ENCODE measurements around the gene USP25. TPM values are rescaled to one million over a fixed set of nuclear protein-coding genes. Genes with fewer than 3 reads are reported as not detected.

The USP25 gene
- total RNA-seq, 1 experiment from 2014 or later = 35.1 TPM

GRCh38 chr21:15718711-15719110 is 11.1 kb upstream of the USP25 start:
- Histone ChIP-seq H3K4ac (ENCODE audit: low read depth, low read length) (no peak overlapping the region), H3T11ph (ENCODE audit: low read length) (no peak overlapping the region), H3K4me2 (ENCODE audit: insufficient read depth, insufficient read length, low read length) (no peak overlapping the region), H2BK120ac (ENCODE audit: low read depth, low read length, poor library complexity, severe bottlenecking) (no peak overlapping the region), H3K23ac (ENCODE audit: insufficient read length, low read depth, low read length) (no peak overlapping the region), H3K56ac (ENCODE audit: insufficient read length, low read depth, low read length) (no peak overlapping the region), H2AK5ac (ENCODE audit: insufficient read length, low read length) (no peak overlapping the region), H2BK12ac (ENCODE audit: insufficient read length, low read depth, low read length) (no peak overlapping the region), H3K23me2 (ENCODE audit: insufficient read length, low read depth, low read length, poor library complexity, severe bottlenecking) (no peaks in the 10 kb centered on the region), H3K14ac (ENCODE audit: insufficient read depth, low read length) (no peak overlapping the region), H3K27ac (ENCODE audit: insufficient read length, low read depth, low read length) (no peak overlapping the region), H3K18ac (ENCODE audit: insufficient read length, low read depth, low read length) (no peak overlapping the region), H4K8ac (replicated peaks; ENCODE audit: insufficient read length, low read depth, low read length) (no peak overlapping the region), H4K5ac (ENCODE audit: insufficient read length, low read depth, low read length) (no peak overlapping the region), H3K9me3 (ENCODE audit: control insufficient read depth, low read depth, low read length) (no peaks in the 10 kb centered on the region), H3K9ac (ENCODE audit: extremely low read depth, insufficient read length, low read length) (no peak overlapping the region), H2BK5ac (ENCODE audit: insufficient read length, low read length) (no peak overlapping the region), H2BK20ac (ENCODE audit: low read depth, low read length, poor library complexity, severe bottlenecking) (no peak overlapping the region), H3K79me1 (ENCODE audit: insufficient read depth, low read depth, low read length, poor library complexity, severe bottlenecking) (no peaks in the 10 kb centered on the region), H2AFZ (ENCODE audit: low read length) (no peak overlapping the region), H4K20me1 (ENCODE audit: control insufficient read depth, insufficient read depth, insufficient read length) (no peaks in the 10 kb centered on the region), H2BK15ac (ENCODE audit: low read depth, low read length) (no peak overlapping the region), H3K4me1 (ENCODE audit: insufficient read depth, low read length) (no peaks in the 10 kb centered on the region), H4K91ac (ENCODE audit: insufficient read length, low read depth, low read length) (no peak overlapping the region), H3K79me2 (ENCODE audit: insufficient read depth, low read length) (no peaks in the 10 kb centered on the region), H3K27me3 (ENCODE audit: insufficient read depth, low read length) (no peaks in the 10 kb centered on the region)
- no peak overlapping the region for H3K27ac Mint-ChIP-seq
- H3K4me1 Mint-ChIP-seq = peaks cover 11 to 15% of the 10 kb centered on the region in 2 experiments
- no peaks in the 10 kb centered on the region for H3K27me3 Mint-ChIP-seq (ENCODE audit: low read depth)
- no peak for TF ChIP-seq CTCF (conservative IDR thresholded peaks at IDR 0.05)
- no peaks in the 10 kb centered on the region; a peak in 2 of 7 replicates for H3K36me3 Mint-ChIP-seq (ENCODE audit: insufficient read depth in 1 of 3, low read depth in 3 of 3)
- peaks cover 0 to 4% of the 10 kb centered on the region in 2 experiments; a peak in 3 of 5 replicates for H3K9me3 Mint-ChIP-seq
- no peak overlapping the region for H3K4me3 Mint-ChIP-seq
- no peak for DNase-seq
